A549 (cell line): ENCODE data around the gene DLL4. TPM values are rescaled to one million over a fixed set of nuclear protein-coding genes. Genes with fewer than 3 reads are reported as not detected.

Source experiments
- ATAC-seq, 2 experiments: fragments of 200-7000 bp in 1 of 2; fragments of >200 bp in 1 of 2; cut with Nextera tagmentation in 1 of 2; cut with Tn5 transposase in 1 of 2; 3 replicates each; pipeline versions ENCODE4 v1.8.0 to v1.9.1; 2018 to 2020; ENCODE audit warnings: mild to moderate bottlenecking in 1 of 2, moderate library complexity in 1 of 2
- CTCF ChIA-PET: fragments of 300-600 bp; sonication (Branson Sonifier 250); formaldehyde crosslinking; extraction: SDS; loops from one replicate; lab custom pipeline; 2021; ENCODE audit warnings: antibody characterized with exemption, inconsistent platforms; lab: Yijun Ruan, JAX
- POLR2A ChIA-PET: fragments of 350-600 bp; formaldehyde crosslinking; extraction: SDS; loops from one replicate; lab custom pipeline; 2021; ENCODE audit warnings: antibody characterized with exemption, inconsistent platforms; lab: Yijun Ruan, JAX
- DNase-seq, 2 experiments: peaks; one replicate each; pipeline versions ENCODE4 v3.0.0 to v3.0.0-alpha.2; 2011 to 2016; ENCODE audit warnings: low read depth in 1 of 2, low spot score in 1 of 2
- FAIRE-seq: peaks from 2 replicates; lab custom pipeline; 2011; peaks lifted over from hg19 to GRCh38; lab: Jason Lieb, UNC
- H3K27ac ChIP-seq, 2 experiments: fragments of >200 bp; sonication (Bioruptor Twin); formaldehyde crosslinking; 3 replicates each; pipeline ENCODE4 v1.5.1; 2016 to 2017
- H3K4me1 ChIP-seq: fragments of >200 bp; sonication (Bioruptor Twin); formaldehyde crosslinking; 3 replicates; pipeline ENCODE4 v1.6.1; 2016
- H3K4me2 ChIP-seq: fragments of >200 bp; sonication (Bioruptor Twin); formaldehyde crosslinking; 3 replicates; pipeline ENCODE4 v1.6.1; 2016
- H3K4me3 ChIP-seq: fragments of >200 bp; sonication (Bioruptor Twin); formaldehyde crosslinking; 3 replicates; pipeline ENCODE4 v1.5.1; 2016
- H3K9me3 ChIP-seq: fragments of >200 bp; sonication (Bioruptor Twin); formaldehyde crosslinking; 3 replicates; pipeline ENCODE4 v1.6.1; 2016
- BHLHE40 ChIP-seq: IDR thresholded peaks from 2 replicates; pipeline ENCODE4 v1.6.1; 2012; ENCODE audit warnings: low read depth, low read length, inconsistent platforms
- CTCF ChIP-seq: fragments of >200 bp; sonication (Bioruptor Twin); formaldehyde crosslinking; IDR thresholded peaks from 3 replicates; pipeline ENCODE4 v1.5.1; 2016
- EHF ChIP-seq: fragments of 250-450 bp; sonication (Bioruptor Pico); IDR thresholded peaks from 2 replicates; pipeline ENCODE4 v1.5.0; 2020; ENCODE audit warnings: mild to moderate bottlenecking
- GATA3 ChIP-seq: IDR thresholded peaks from 2 replicates; pipeline ENCODE4 v1.6.1; 2012; ENCODE audit warnings: borderline replicate concordance
- HOXA7 ChIP-seq: fragments of 250-450 bp; sonication (Bioruptor Pico); IDR thresholded peaks from 2 replicates; pipeline ENCODE4 v1.5.0; 2020; ENCODE audit warnings: mild to moderate bottlenecking, moderate library complexity
- HOXB13 ChIP-seq: fragments of 250-450 bp; sonication (Bioruptor Pico); IDR thresholded peaks from 2 replicates; pipeline ENCODE4 v1.5.0; 2020; ENCODE audit warnings: low read depth, mild to moderate bottlenecking, moderate library complexity
- HOXB5 ChIP-seq: fragments of 250-450 bp; sonication (Bioruptor Pico); IDR thresholded peaks from 2 replicates; pipeline ENCODE4 v1.5.0; 2020; ENCODE audit warnings: mild to moderate bottlenecking, moderate library complexity
- JUN ChIP-seq, 2 experiments: fragments of >200 bp; sonication (Bioruptor Twin); formaldehyde crosslinking; IDR thresholded peaks; 2 replicates in 1 of 2; 3 replicates in 1 of 2; pipeline ENCODE4 v1.6.1; 2016 to 2017
- MYC ChIP-seq: IDR thresholded peaks from 2 replicates; pipeline ENCODE4 v1.6.1; 2012; ENCODE audit warnings: mild to moderate bottlenecking, inconsistent platforms, low read length, improper control_type of control experiment, borderline replicate concordance
- NPAS2 ChIP-seq: fragments of 250-450 bp; sonication (Bioruptor Pico); IDR thresholded peaks from 2 replicates; pipeline ENCODE4 v1.8.0; 2022; ENCODE audit warnings: mild to moderate bottlenecking, moderate library complexity, borderline replicate concordance
- PHF8 ChIP-seq: fragments of 200-600 bp; sonication (generic); IDR thresholded peaks from 2 replicates; pipeline ENCODE4 v1.6.1; 2016; ENCODE audit warnings: low read depth, mild to moderate bottlenecking, antibody characterized with exemption, moderate library complexity, borderline replicate concordance
- POLR2AphosphoS2 ChIP-seq: conservative IDR thresholded peaks from 2 replicates; pipeline ENCODE4 v1.6.1; 2012; ENCODE audit warnings: low read length, improper control_type of control experiment, inconsistent platforms
- RFX5 ChIP-seq: fragments of 450-650 bp; IDR thresholded peaks from 2 replicates; pipeline ENCODE4 v1.7.1; 2014; ENCODE audit warnings: antibody characterized with exemption, mild to moderate bottlenecking, moderate library complexity
- USF2 ChIP-seq: fragments of 450-650 bp; IDR thresholded peaks from 2 replicates; pipeline ENCODE4 v1.6.1; 2014; ENCODE audit warnings: antibody characterized with exemption
- ZC3H11A ChIP-seq: fragments of 450-650 bp; IDR thresholded peaks from 2 replicates; pipeline ENCODE4 v1.6.1; 2014; ENCODE audit warnings: antibody characterized with exemption, mild to moderate bottlenecking
- ZFP36 ChIP-seq: fragments of 450-650 bp; IDR thresholded peaks from 2 replicates; pipeline ENCODE4 v1.6.1; 2014; ENCODE audit warnings: borderline replicate concordance; ENCODE audit not compliant: partially characterized antibody
- ZNF302 ChIP-seq: fragments of 250-450 bp; sonication (Bioruptor Pico); IDR thresholded peaks from 2 replicates; pipeline ENCODE4 v1.9.0; 2021; ENCODE audit warnings: inconsistent platforms, mild to moderate bottlenecking, moderate library complexity
- WGBS: methylation state at CpG from one replicate; pipeline ENCODE4 v1.1.6; 2017; ENCODE audit errors: missing lambda C conversion rate; 5-methylcytosine and 5-hydroxymethylcytosine counted together
- polyA plus RNA-seq, 4 experiments: library from polyadenylated mRNA; depleted of rRNA in 3 of 4; stranded (reverse); fragments of >200 nt; fragmentation: RNase III in 1 of 4; extraction: RNeasy Plus Mini Kit Qiagen cat#74134 plus additional on column Dnase treatment in 1 of 4; gene quantifications; 2 replicates in 3 of 4; 3 replicates in 1 of 4; pipeline ENCODE4 v1.2.3, GENCODE V29; 2011 to 2017
- TF ChIP-seq, protein P1 (sequence below): IDR thresholded peaks from 2 replicates; pipeline ENCODE4 v1.6.1; 2012
- TF ChIP-seq, protein P2 (sequence below): fragments of 250-450 bp; sonication (Bioruptor Pico); IDR thresholded peaks from 2 replicates; pipeline ENCODE4 v1.5.0; 2021; ENCODE audit warnings: mild to moderate bottlenecking, moderate library complexity, borderline replicate concordance
- TF ChIP-seq, protein P3 (sequence below): fragments of 150-350 bp; IDR thresholded peaks from 2 replicates; pipeline ENCODE4 v1.6.1; 2014; ENCODE audit warnings: low read depth, mild to moderate bottlenecking, low read length
- TF ChIP-seq, protein P4 (sequence below): fragments of 200-600 bp; sonication (generic); IDR thresholded peaks from 2 replicates; pipeline ENCODE4 v1.6.1; 2016; ENCODE audit warnings: antibody characterized with exemption, mild to moderate bottlenecking, moderate library complexity
- TF ChIP-seq, protein P5 (sequence below): fragments of >200 bp; sonication (Bioruptor Twin); formaldehyde crosslinking; IDR thresholded peaks from 2 replicates; pipeline ENCODE4 v1.6.1; 2016

The DLL4 gene
- polyA plus RNA-seq, 2 of the 4 experiments (the other 2 are of a cell fraction) = 0.09 to 0.28 TPM

DNA sequence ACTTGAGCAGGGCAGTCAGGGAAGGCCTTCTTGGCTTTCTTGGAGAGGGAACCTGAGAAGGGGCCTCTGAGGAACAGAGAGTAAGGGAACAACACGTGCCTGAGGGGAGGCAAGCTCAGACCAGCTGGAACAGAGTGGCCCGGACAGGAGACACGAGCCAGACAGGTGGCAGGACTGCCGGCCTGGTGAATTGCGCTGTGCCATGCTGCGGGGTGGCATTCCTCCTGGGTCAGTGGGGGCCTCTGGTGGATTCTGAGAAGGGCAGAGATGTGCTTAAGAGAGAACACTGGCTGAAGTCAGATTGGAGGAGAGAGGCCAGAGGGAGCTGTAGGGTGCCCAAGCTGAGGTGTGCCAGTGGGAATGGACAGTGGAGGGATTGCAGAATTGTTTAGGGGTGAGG, 29.0 kb downstream of the DLL4 start (continued):
- no peak for TF ChIP-seq USF2

DNA sequence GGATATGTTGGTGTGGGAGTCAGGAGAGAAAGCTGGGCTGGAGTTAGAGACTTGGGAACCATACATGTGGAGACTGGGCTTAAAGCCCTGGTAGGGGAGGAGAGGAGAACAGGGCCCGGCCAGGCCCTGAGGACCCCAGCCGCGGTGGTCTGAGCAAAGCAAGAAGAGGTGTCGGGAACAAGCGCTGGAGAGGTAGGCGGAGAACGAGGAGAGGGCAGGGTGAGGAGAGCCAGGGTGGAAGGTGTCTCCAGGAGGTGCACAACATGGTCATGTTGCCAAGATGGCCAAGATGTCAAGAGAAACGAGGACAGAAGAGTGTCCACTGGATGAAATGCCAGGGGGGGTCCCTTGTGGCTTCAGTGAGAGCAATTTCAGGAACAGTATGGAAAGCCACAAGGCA, 29.6 kb downstream of the DLL4 start:
- 90% methylated on average over 7 of the region's 8 CpGs for WGBS

GRCh38 chr15:40959331-40960141, 30.4 kb downstream of the DLL4 start:
- 88% methylated on average over 22 of the region's 22 CpGs for WGBS
- Histone ChIP-seq H3K27ac (no peak overlapping the region), H3K4me1 (peaks cover 28% of the 10 kb centered on the region), H3K4me2 (no peak overlapping the region), H3K9me3 (no peaks in the 10 kb centered on the region), H3K4me3 (no peak overlapping the region)
- FAIRE-seq (no peak), DNase-seq (no peak), ATAC-seq (no peak)
- ChIA-PET CTCF (no interaction called here), POLR2A (no interaction called here)
- TF ChIP-seq EHF (CRISPR knock-in tag) = no peak
- TF ChIP-seq, protein P1, sequence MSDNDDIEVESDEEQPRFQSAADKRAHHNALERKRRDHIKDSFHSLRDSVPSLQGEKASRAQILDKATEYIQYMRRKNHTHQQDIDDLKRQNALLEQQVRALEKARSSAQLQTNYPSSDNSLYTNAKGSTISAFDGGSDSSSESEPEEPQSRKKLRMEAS = no peak
- TF ChIP-seq PHF8 = no peak
- TF ChIP-seq POLR2AphosphoS2 = no peak
- TF ChIP-seq JUN (IDR thresholded peaks at IDR 0.05) = no peak
- TF ChIP-seq ZNF302 = no peak
- no peak for TF ChIP-seq MYC
- TF ChIP-seq BHLHE40 = no peak
- TF ChIP-seq HOXB5 (CRISPR knock-in tag) = no peak
- TF ChIP-seq, protein P2, sequence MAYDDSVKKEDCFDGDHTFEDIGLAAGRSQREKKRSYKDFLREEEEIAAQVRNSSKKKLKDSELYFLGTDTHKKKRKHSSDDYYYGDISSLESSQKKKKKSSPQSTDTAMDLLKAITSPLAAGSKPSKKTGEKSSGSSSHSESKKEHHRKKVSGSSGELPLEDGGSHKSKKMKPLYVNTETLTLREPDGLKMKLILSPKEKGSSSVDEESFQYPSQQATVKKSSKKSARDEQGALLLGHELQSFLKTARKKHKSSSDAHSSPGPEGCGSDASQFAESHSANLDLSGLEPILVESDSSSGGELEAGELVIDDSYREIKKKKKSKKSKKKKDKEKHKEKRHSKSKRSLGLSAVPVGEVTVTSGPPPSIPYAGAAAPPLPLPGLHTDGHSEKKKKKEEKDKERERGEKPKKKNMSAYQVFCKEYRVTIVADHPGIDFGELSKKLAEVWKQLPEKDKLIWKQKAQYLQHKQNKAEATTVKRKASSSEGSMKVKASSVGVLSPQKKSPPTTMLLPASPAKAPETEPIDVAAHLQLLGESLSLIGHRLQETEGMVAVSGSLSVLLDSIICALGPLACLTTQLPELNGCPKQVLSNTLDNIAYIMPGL (CRISPR knock-in tag) = no peak
- TF ChIP-seq, protein P3, sequence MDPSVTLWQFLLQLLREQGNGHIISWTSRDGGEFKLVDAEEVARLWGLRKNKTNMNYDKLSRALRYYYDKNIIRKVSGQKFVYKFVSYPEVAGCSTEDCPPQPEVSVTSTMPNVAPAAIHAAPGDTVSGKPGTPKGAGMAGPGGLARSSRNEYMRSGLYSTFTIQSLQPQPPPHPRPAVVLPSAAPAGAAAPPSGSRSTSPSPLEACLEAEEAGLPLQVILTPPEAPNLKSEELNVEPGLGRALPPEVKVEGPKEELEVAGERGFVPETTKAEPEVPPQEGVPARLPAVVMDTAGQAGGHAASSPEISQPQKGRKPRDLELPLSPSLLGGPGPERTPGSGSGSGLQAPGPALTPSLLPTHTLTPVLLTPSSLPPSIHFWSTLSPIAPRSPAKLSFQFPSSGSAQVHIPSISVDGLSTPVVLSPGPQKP = no peak
- no peak for TF ChIP-seq ZC3H11A
- TF ChIP-seq, protein P4, sequence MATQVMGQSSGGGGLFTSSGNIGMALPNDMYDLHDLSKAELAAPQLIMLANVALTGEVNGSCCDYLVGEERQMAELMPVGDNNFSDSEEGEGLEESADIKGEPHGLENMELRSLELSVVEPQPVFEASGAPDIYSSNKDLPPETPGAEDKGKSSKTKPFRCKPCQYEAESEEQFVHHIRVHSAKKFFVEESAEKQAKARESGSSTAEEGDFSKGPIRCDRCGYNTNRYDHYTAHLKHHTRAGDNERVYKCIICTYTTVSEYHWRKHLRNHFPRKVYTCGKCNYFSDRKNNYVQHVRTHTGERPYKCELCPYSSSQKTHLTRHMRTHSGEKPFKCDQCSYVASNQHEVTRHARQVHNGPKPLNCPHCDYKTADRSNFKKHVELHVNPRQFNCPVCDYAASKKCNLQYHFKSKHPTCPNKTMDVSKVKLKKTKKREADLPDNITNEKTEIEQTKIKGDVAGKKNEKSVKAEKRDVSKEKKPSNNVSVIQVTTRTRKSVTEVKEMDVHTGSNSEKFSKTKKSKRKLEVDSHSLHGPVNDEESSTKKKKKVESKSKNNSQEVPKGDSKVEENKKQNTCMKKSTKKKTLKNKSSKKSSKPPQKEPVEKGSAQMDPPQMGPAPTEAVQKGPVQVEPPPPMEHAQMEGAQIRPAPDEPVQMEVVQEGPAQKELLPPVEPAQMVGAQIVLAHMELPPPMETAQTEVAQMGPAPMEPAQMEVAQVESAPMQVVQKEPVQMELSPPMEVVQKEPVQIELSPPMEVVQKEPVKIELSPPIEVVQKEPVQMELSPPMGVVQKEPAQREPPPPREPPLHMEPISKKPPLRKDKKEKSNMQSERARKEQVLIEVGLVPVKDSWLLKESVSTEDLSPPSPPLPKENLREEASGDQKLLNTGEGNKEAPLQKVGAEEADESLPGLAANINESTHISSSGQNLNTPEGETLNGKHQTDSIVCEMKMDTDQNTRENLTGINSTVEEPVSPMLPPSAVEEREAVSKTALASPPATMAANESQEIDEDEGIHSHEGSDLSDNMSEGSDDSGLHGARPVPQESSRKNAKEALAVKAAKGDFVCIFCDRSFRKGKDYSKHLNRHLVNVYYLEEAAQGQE = no peak
- TF ChIP-seq, protein P5, sequence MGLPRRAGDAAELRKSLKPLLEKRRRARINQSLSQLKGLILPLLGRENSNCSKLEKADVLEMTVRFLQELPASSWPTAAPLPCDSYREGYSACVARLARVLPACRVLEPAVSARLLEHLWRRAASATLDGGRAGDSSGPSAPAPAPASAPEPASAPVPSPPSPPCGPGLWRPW = no peak
- TF ChIP-seq RFX5 = no peak

More for the DNA sequence above, 29.6 kb downstream of the DLL4 start:
- no peak for TF ChIP-seq ZNF302
- no peak for TF ChIP-seq GATA3
- TF ChIP-seq ZFP36 = no peak
- TF ChIP-seq NPAS2 (CRISPR knock-in tag) = no peak
- no peak for TF ChIP-seq MYC
- TF ChIP-seq HOXB13 (CRISPR knock-in tag) = no peak
- TF ChIP-seq HOXA7 (CRISPR knock-in tag) = no peak
- no peak for TF ChIP-seq CTCF
- TF ChIP-seq, all 56 proteins: peak for 0
- H3K9me3 ChIP-seq = no peaks in the 10 kb centered on the region
- peaks cover 30% of the 10 kb centered on the region for H3K4me1 ChIP-seq
- DNase-seq = no peak
- ATAC-seq = no peak
- CTCF ChIA-PET = interaction anchor here (8.7 kb wide), 1 partner anchor 17 kb away, joined by 76 read pairs; no protein-coding TSS in a partner anchor
- no peak overlapping the region for H3K4me2 ChIP-seq
- H3K4me3 ChIP-seq = no peak overlapping the region
- no peak for FAIRE-seq
- POLR2A ChIA-PET = no interaction called here
- no peak overlapping the region; a peak in 1 of 6 replicates for H3K27ac ChIP-seq
